IMR-90 (cell line): ENCODE data around the gene RHOT1. TPM values are rescaled to one million over a fixed set of nuclear protein-coding genes. Genes with fewer than 3 reads are reported as not detected.

Experiments
- ATAC-seq: fragments of 200-7000 bp; cut with Tn5 transposase; 2 replicates; pipeline ENCODE4 v1.9.1; 2020; ENCODE audit warnings: low read depth, mild to moderate bottlenecking, moderate library complexity
- BruUV-seq: library from RNA; stranded (reverse); fragments of 400-500 nt; replicated peaks from 2 replicates; lab custom pipeline; 2021; lab: Mats Ljungman, UMichigan
- CTCF ChIA-PET: fragments of 300-600 bp; formaldehyde crosslinking; extraction: SDS; loops from one replicate; lab custom pipeline; 2021; ENCODE audit warnings: antibody characterized with exemption; lab: Yijun Ruan, JAX
- POLR2A ChIA-PET: fragments of 300-600 bp; sonication (Branson Sonifier 250); formaldehyde crosslinking; loops from one replicate; lab custom pipeline; 2022; ENCODE audit warnings: antibody characterized with exemption; ENCODE audit not compliant: unreplicated experiment; lab: Charles Lee
- DNase-seq: peaks from one replicate; pipeline ENCODE4 v3.0.0; 2013
- H2AFZ ChIP-seq: replicated peaks from 2 replicates; pipeline ENCODE3; 2013; ENCODE audit warnings: low read length, mild to moderate bottlenecking; ENCODE audit not compliant: poor library complexity
- H2AK5ac ChIP-seq: 2 replicates; pipeline ENCODE4 v1.6.1; 2013; ENCODE audit warnings: low read depth, low read length, inconsistent platforms
- H2AK9ac ChIP-seq: replicated peaks from 2 replicates; pipeline ENCODE3; 2013; ENCODE audit warnings: mild to moderate bottlenecking, low read depth, low read length, moderate library complexity; ENCODE audit not compliant: poor library complexity
- H2BK120ac ChIP-seq: 2 replicates; pipeline ENCODE4 v1.6.1; 2013; ENCODE audit warnings: low read depth, low read length, inconsistent platforms
- H2BK15ac ChIP-seq: 3 replicates; pipeline ENCODE4 v1.6.1; 2013; ENCODE audit warnings: low read depth, low read length, inconsistent platforms
- H2BK20ac ChIP-seq: 2 replicates; pipeline ENCODE4 v1.6.1; 2013; ENCODE audit warnings: low read depth, mild to moderate bottlenecking, inconsistent platforms, low read length, moderate library complexity
- H2BK5ac ChIP-seq: 2 replicates; pipeline ENCODE4 v1.6.1; 2013; ENCODE audit warnings: mild to moderate bottlenecking, low read depth, low read length, inconsistent platforms; ENCODE audit not compliant: poor library complexity, severe bottlenecking
- H3K14ac ChIP-seq: replicated peaks from 2 replicates; pipeline ENCODE4 v1.6.1; 2013; ENCODE audit warnings: low read depth, low read length, inconsistent platforms
- H3K18ac ChIP-seq: 2 replicates; pipeline ENCODE4 v1.6.1; 2013; ENCODE audit warnings: low read depth, low read length, control low read depth
- H3K23ac ChIP-seq: 2 replicates; pipeline ENCODE4 v1.6.1; 2013; ENCODE audit warnings: low read depth, low read length, inconsistent platforms
- H3K27ac ChIP-seq: 2 replicates; pipeline ENCODE4 v1.5.1; 2013; ENCODE audit warnings: mild to moderate bottlenecking, control low read depth, low read length; ENCODE audit not compliant: insufficient read depth
- H3K27me3 ChIP-seq: 2 replicates; pipeline ENCODE4 v1.6.1; 2013; ENCODE audit warnings: low read length; ENCODE audit not compliant: control insufficient read depth, insufficient read depth
- H3K36me3 ChIP-seq: 2 replicates; pipeline ENCODE4 v1.6.1; 2013; ENCODE audit warnings: low read length, mixed read lengths; ENCODE audit not compliant: control insufficient read depth, insufficient read depth
- H3K4ac ChIP-seq: 2 replicates; pipeline ENCODE4 v1.6.1; 2013; ENCODE audit warnings: low read depth, low read length, inconsistent platforms
- H3K4me1 ChIP-seq: 2 replicates; pipeline ENCODE4 v1.6.1; 2013; ENCODE audit warnings: low read length, mixed read lengths; ENCODE audit not compliant: control insufficient read depth, insufficient read depth
- H3K4me2 ChIP-seq: 2 replicates; pipeline ENCODE4 v1.6.1; 2013; ENCODE audit warnings: low read depth, mild to moderate bottlenecking, control low read depth, low read length, moderate library complexity
- H3K4me3 ChIP-seq: 2 replicates; pipeline ENCODE4 v1.5.1; 2013; ENCODE audit warnings: low read depth, mild to moderate bottlenecking, control low read depth, low read length, moderate library complexity; ENCODE audit not compliant: insufficient read depth
- H3K56ac ChIP-seq: 2 replicates; pipeline ENCODE4 v1.6.1; 2013; ENCODE audit warnings: low read length, inconsistent platforms; ENCODE audit not compliant: insufficient read depth; ENCODE audit errors: extremely low read depth
- H3K79me1 ChIP-seq, 2 experiments: 2 replicates each; pipeline ENCODE4 v1.6.1; 2013; ENCODE audit warnings: low read length in 2 of 2, inconsistent platforms in 1 of 2, low read depth in 1 of 2
- H3K9ac ChIP-seq: 2 replicates; pipeline ENCODE4 v1.6.1; 2013; ENCODE audit warnings: low read depth, low read length, control low read depth
- H3K9me1 ChIP-seq: 2 replicates; pipeline ENCODE4 v1.6.1; 2013; ENCODE audit warnings: low read length, inconsistent platforms; ENCODE audit not compliant: insufficient read depth
- H3K9me3 ChIP-seq: 2 replicates; pipeline ENCODE4 v1.6.1; 2013; ENCODE audit warnings: low read length; ENCODE audit not compliant: control insufficient read depth, insufficient read depth
- H4K20me1 ChIP-seq: 2 replicates; pipeline ENCODE4 v1.6.1; 2013; ENCODE audit warnings: low read length, inconsistent platforms; ENCODE audit not compliant: insufficient read depth
- H4K5ac ChIP-seq: 2 replicates; pipeline ENCODE4 v1.6.1; 2013; ENCODE audit warnings: mild to moderate bottlenecking, low read depth, low read length, control low read depth
- H4K8ac ChIP-seq, 2 experiments: 2 replicates each; pipeline ENCODE4 v1.6.1; 2013; ENCODE audit warnings: low read depth in 2 of 2, low read length in 2 of 2, control low read depth in 1 of 2, inconsistent platforms in 1 of 2
- H4K91ac ChIP-seq: 2 replicates; pipeline ENCODE4 v1.6.1; 2013; ENCODE audit warnings: low read depth, low read length, inconsistent platforms; ENCODE audit not compliant: insufficient read depth
- CEBPB ChIP-seq: IDR thresholded peaks from 2 replicates; pipeline ENCODE4 v1.6.1; 2012; ENCODE audit warnings: low read depth, low read length, improper control_type of control experiment
- CHD1 ChIP-seq: IDR thresholded peaks from 2 replicates; pipeline ENCODE4 v1.6.1; 2012; ENCODE audit warnings: low read depth, low read length, improper control_type of control experiment
- CTCF ChIP-seq: conservative IDR thresholded peaks from 2 replicates; pipeline ENCODE4 v1.5.1; 2012; ENCODE audit warnings: mild to moderate bottlenecking, low read depth, low read length, improper control_type of control experiment
- ELK1 ChIP-seq: fragments of 150-350 bp; IDR thresholded peaks from 2 replicates; pipeline ENCODE4 v1.6.1; 2016; ENCODE audit warnings: low read depth, mild to moderate bottlenecking, low read length, moderate library complexity, borderline replicate concordance
- FOS ChIP-seq: fragments of 150-350 bp; IDR thresholded peaks from 2 replicates; pipeline ENCODE4 v1.6.1; 2016; ENCODE audit warnings: low read depth, low read length
- MAFK ChIP-seq: IDR thresholded peaks from 2 replicates; pipeline ENCODE4 v1.6.1; 2012; ENCODE audit warnings: low read depth, low read length, improper control_type of control experiment
- MAZ ChIP-seq: IDR thresholded peaks from 2 replicates; pipeline ENCODE4 v1.6.1; 2012; ENCODE audit warnings: low read depth, mild to moderate bottlenecking, low read length, improper control_type of control experiment, moderate library complexity, borderline replicate concordance
- MXI1 ChIP-seq: IDR thresholded peaks from 2 replicates; pipeline ENCODE4 v1.6.1; 2012; ENCODE audit warnings: low read depth, mild to moderate bottlenecking, low read length, moderate library complexity, borderline replicate concordance
- NFE2L2 ChIP-seq: fragments of 150-350 bp; IDR thresholded peaks from 2 replicates; pipeline ENCODE4 v1.6.1; 2016; ENCODE audit warnings: low read depth, mild to moderate bottlenecking, low read length
- POLR2A ChIP-seq: IDR thresholded peaks from 2 replicates; pipeline ENCODE4 v1.6.1; 2012; ENCODE audit warnings: mild to moderate bottlenecking, low read depth, low read length
- RAD21 ChIP-seq: IDR thresholded peaks from 2 replicates; pipeline ENCODE4 v1.6.1; 2012; ENCODE audit warnings: low read length, improper control_type of control experiment
- USF2 ChIP-seq: fragments of 150-350 bp; IDR thresholded peaks from 2 replicates; pipeline ENCODE4 v1.6.1; 2017; ENCODE audit warnings: mild to moderate bottlenecking, antibody characterized with exemption, low read length, low read depth
- WGBS, 2 experiments: methylation state at CpG; one replicate each; pipeline versions ENCODE4 v1.1.5 to v1.1.7; 2013; ENCODE audit warnings: missing lambda C conversion rate in 2 of 2; ENCODE audit not compliant: insufficient read length in 1 of 2; ENCODE audit errors: extremely low coverage in 2 of 2; 5-methylcytosine and 5-hydroxymethylcytosine counted together
- dilution Hi-C: fragments of 300-500 bp; cut with HindIII; formaldehyde crosslinking; loops from one replicate; pipeline ENCODE4 v1.14.3; 2018; ENCODE audit warnings: low sequenced_read_pairs; ENCODE audit not compliant: unreplicated experiment
- in situ Hi-C: fragments of 300-500 bp; cut with MboI; formaldehyde crosslinking; loops from 3 replicates; pipeline ENCODE4 v1.14.3; 2019; ENCODE audit warnings: low sequenced_read_pairs, inconsistent platforms, mixed read lengths
- intact Hi-C: fragments of 100-400 bp; cut with micrococcal nuclease; formaldehyde crosslinking; loops from 2 replicates; pipeline ENCODE4 v1.10.0; 2022
- polyA plus RNA-seq, 3 experiments: library from polyadenylated mRNA; depleted of rRNA; stranded (reverse); fragments of >200 nt; gene quantifications; 2 replicates each; pipeline ENCODE4 v1.2.3, GENCODE V29; 2012; ENCODE audit warnings: low replicate concordance in 1 of 3
- total RNA-seq: library from RNA; depleted of rRNA; stranded (reverse); fragments of >200 nt; gene quantifications from 2 replicates; pipeline ENCODE4 v1.2.3, GENCODE V29; 2012

RHOT1 gene
- total and polyA plus RNA-seq, 2 of the 4 experiments (the other 2 are of a cell fraction): 27.4 to 27.6 TPM

GRCh38 chr17:32124985-32125847 lies 17.1 kb upstream of the RHOT1 start (continued):
- no peak for TF ChIP-seq NFE2L2

- in situ Hi-C loops: no loop called here
- H3K9me1 ChIP-seq: peaks cover 2% of the 10 kb centered on the region; the same call in 1 of the 2 replicates
- H2BK20ac ChIP-seq: no peak overlapping the region
- H3K27me3 ChIP-seq: peaks cover under 1% of the 10 kb centered on the region; the same call in 1 of the 2 replicates
- H3K36me3 ChIP-seq: no peaks in the 10 kb centered on the region
- H3K9ac ChIP-seq: no peak overlapping the region
- CTCF ChIA-PET: interaction anchor here (0.7 to 0.8 kb wide), 2 partner anchors 16 to 178 kb away, joined by 3 read pairs; no protein-coding TSS in a partner anchor
- H3K14ac ChIP-seq: no peak overlapping the region
- H3K79me1 ChIP-seq: peaks cover 0 to 5% of the 10 kb centered on the region in 2 experiments; a peak in 2 of 4 replicates
- no peaks in the 10 kb centered on the region for H4K20me1 ChIP-seq
- H4K5ac ChIP-seq: no peak overlapping the region
- dilution Hi-C loops: no loop called here
- DNase-seq (no peak), ATAC-seq (no peak)
- H3K4me2 ChIP-seq: no peak overlapping the region
- no peaks in the 10 kb centered on the region for H3K9me3 ChIP-seq
- 0 out of 2 replicates have a peak, but pooled peaks cover 2% of the 10 kb centered on the region for H3K4me1 ChIP-seq
- no peak overlapping the region for H3K4ac ChIP-seq
- H2AFZ ChIP-seq: no peak overlapping the region
- H3K27ac ChIP-seq: no peak overlapping the region
- no peak overlapping the region for H3K56ac ChIP-seq
- intact Hi-C loops: loop anchor here (1.0 kb wide), 1 partner anchor 22 kb away; no protein-coding TSS in a partner anchor
- H3K23ac ChIP-seq: no peak overlapping the region
- no peak overlapping the region for H2AK9ac ChIP-seq
- H2BK15ac ChIP-seq: no peak overlapping the region
- H2AK5ac ChIP-seq: no peak overlapping the region
- H3K4me3 ChIP-seq: no peak overlapping the region
- H4K8ac ChIP-seq: no peak overlapping the region
- no peak overlapping the region for H4K91ac ChIP-seq
- WGBS, 2 experiments: no CpG with 5 or more reads among the region's 2 CpGs
- no peak overlapping the region for H2BK5ac ChIP-seq
- POLR2A ChIA-PET: no interaction called here
- no peak overlapping the region for H3K18ac ChIP-seq
- BruUV-seq: no TSS peak
- H2BK120ac ChIP-seq: no peak overlapping the region
- no peak for TF ChIP-seq MAFK
- no peak for TF ChIP-seq FOS
- no peak for TF ChIP-seq NFE2L2
- no peak for TF ChIP-seq CHD1
- TF ChIP-seq MXI1: no peak
- no peak for TF ChIP-seq MAZ
- no peak for TF ChIP-seq RAD21
- no peak for TF ChIP-seq POLR2A
- TF ChIP-seq USF2: no peak
- no peak for TF ChIP-seq ELK1
- TF ChIP-seq CTCF: no peak
- TF ChIP-seq CEBPB: no peak
Measured at GRCh38 chr17:32125848-32126153, 16.5 kb upstream of the RHOT1 start.
